SU-DHL-6 (cell line): ENCODE measurements around the gene EPB41L2.

Experiments used
- H2AFZ ChIP-seq: fragments of 200-600 bp; sonication (generic); 2 replicates; pipeline ENCODE4 v1.6.1; 2014; ENCODE audit warnings: low read depth, mild to moderate bottlenecking, moderate library complexity, mixed read lengths, antibody characterized with exemption, low read length; ENCODE audit not compliant: severe bottlenecking
- H3F3A ChIP-seq: fragments of 200-600 bp; shearing (Covaris generic); 2 replicates; pipeline ENCODE4 v1.6.0; 2016; ENCODE audit warnings: antibody characterized with exemption, mild to moderate bottlenecking; ENCODE audit not compliant: insufficient read depth
- H3K27ac ChIP-seq: fragments of 200-600 bp; sonication (generic); 2 replicates; pipeline ENCODE4 v1.5.1; 2016; ENCODE audit warnings: low read depth, mild to moderate bottlenecking, low read length, moderate library complexity, mixed read lengths
- H3K27me3 ChIP-seq: fragments of 200-600 bp; sonication (generic), shearing (Covaris generic); 2 replicates; pipeline ENCODE4 v1.6.0; 2014; ENCODE audit warnings: mild to moderate bottlenecking, low read length
- H3K36me3 ChIP-seq: fragments of 200-600 bp; sonication (generic); 2 replicates; pipeline ENCODE4 v1.6.1; 2014; ENCODE audit warnings: mild to moderate bottlenecking, low read length, mixed read lengths
- H3K4me2 ChIP-seq: fragments of 300-600, 200-600 bp; shearing (Covaris generic), sonication (generic); 2 replicates; pipeline ENCODE4 v1.6.0; 2014; ENCODE audit warnings: low read length, low read depth, mild to moderate bottlenecking; ENCODE audit not compliant: poor library complexity, severe bottlenecking
- H3K4me3 ChIP-seq: fragments of 200-600 bp; sonication (generic); 2 replicates; pipeline ENCODE4 v1.5.1; 2014; ENCODE audit warnings: antibody characterized with exemption, low read length, mild to moderate bottlenecking, mixed read lengths; ENCODE audit not compliant: insufficient read depth, poor library complexity, severe bottlenecking
- H3K79me2 ChIP-seq: fragments of 200-600 bp; sonication (generic); 2 replicates; pipeline ENCODE4 v1.6.1; 2014; ENCODE audit warnings: mild to moderate bottlenecking, low read length, moderate library complexity; ENCODE audit not compliant: insufficient read depth
- H3K9ac ChIP-seq: fragments of 200-600 bp; sonication (generic); 2 replicates; pipeline ENCODE4 v1.7.0; 2014; ENCODE audit warnings: mild to moderate bottlenecking, low read length
- H3K9me2 ChIP-seq: fragments of 200-600 bp; sonication (generic); replicated peaks from 2 replicates; pipeline ENCODE4 v1.6.1; 2014; ENCODE audit warnings: low read length; ENCODE audit not compliant: insufficient read depth
- H3K9me3 ChIP-seq: fragments of 200-600 bp; sonication (generic); 2 replicates; pipeline ENCODE4 v1.6.1; 2014; ENCODE audit warnings: low read length, mixed read lengths; ENCODE audit not compliant: insufficient read depth
- H4K20me1 ChIP-seq: fragments of 200-600 bp; sonication (generic); 2 replicates; pipeline ENCODE4 v1.6.1; 2014; ENCODE audit warnings: low read depth, mild to moderate bottlenecking, antibody characterized with exemption, low read length, moderate library complexity, mixed read lengths
- CTCF ChIP-seq: fragments of 200-600 bp; sonication (generic); IDR thresholded peaks from one replicate; pipeline ENCODE4 v1.5.1; 2017; ENCODE audit warnings: antibody characterized with exemption, mild to moderate bottlenecking, low read length, moderate library complexity; ENCODE audit not compliant: insufficient read depth, poor library complexity, severe bottlenecking
- EZH2phosphoT487 ChIP-seq: fragments of 200-600 bp; sonication (generic), shearing (Covaris generic); conservative IDR thresholded peaks from 2 replicates; pipeline ENCODE4 v1.6.1; 2018; ENCODE audit warnings: mild to moderate bottlenecking, antibody characterized with exemption, low read length, moderate library complexity, mixed read lengths

EPB41L2 gene

GRCh38 chr6:130928158-130928912 lies 134.7 kb downstream of the EPB41L2 start:
- TF ChIP-seq CTCF (no peak), EZH2phosphoT487 (no peak)
- Histone ChIP-seq H3K4me3 (no peak overlapping the region), H3K9me2 (no peaks in the 10 kb centered on the region), H3K9ac (no peak overlapping the region), H3K27me3 (no peaks in the 10 kb centered on the region), H3K9me3 (no peaks in the 10 kb centered on the region), H3K36me3 (no peaks in the 10 kb centered on the region), H3K4me2 (no peak overlapping the region), H3K79me2 (no peaks in the 10 kb centered on the region), H2AFZ (no peak overlapping the region), H4K20me1 (no peaks in the 10 kb centered on the region), H3K27ac (no peak overlapping the region), H3F3A (no peaks in the 10 kb centered on the region)

GRCh38 chr6:130927305-130927704 lies 135.7 kb downstream of the EPB41L2 start:
- H3K27me3 ChIP-seq: no peaks in the 10 kb centered on the region
- no peaks in the 10 kb centered on the region for H4K20me1 ChIP-seq
- no peak for TF ChIP-seq EZH2phosphoT487
- H3K9ac ChIP-seq: no peak overlapping the region
- H3F3A ChIP-seq: no peaks in the 10 kb centered on the region
- no peak overlapping the region for H3K4me3 ChIP-seq
- H3K27ac ChIP-seq: no peak overlapping the region
- no peaks in the 10 kb centered on the region for H3K9me2 ChIP-seq
- H3K4me2 ChIP-seq: no peak overlapping the region
- H2AFZ ChIP-seq: no peak overlapping the region
- H3K36me3 ChIP-seq: no peaks in the 10 kb centered on the region
- H3K9me3 ChIP-seq: no peaks in the 10 kb centered on the region
- H3K79me2 ChIP-seq: no peaks in the 10 kb centered on the region

- no peak overlapping the region for H3K4me3 ChIP-seq
- H2AFZ ChIP-seq: no peak overlapping the region
- no peaks in the 10 kb centered on the region for H4K20me1 ChIP-seq
- no peaks in the 10 kb centered on the region for H3K9me3 ChIP-seq
- H3K4me2 ChIP-seq: no peak overlapping the region
- no peak overlapping the region for H3K9ac ChIP-seq
- no peaks in the 10 kb centered on the region for H3K79me2 ChIP-seq
- no peaks in the 10 kb centered on the region for H3K9me2 ChIP-seq
- H3F3A ChIP-seq: no peaks in the 10 kb centered on the region
- no peaks in the 10 kb centered on the region for H3K36me3 ChIP-seq
- H3K27ac ChIP-seq: no peak overlapping the region
- no peak for TF ChIP-seq CTCF
- no peak for TF ChIP-seq EZH2phosphoT487
- no peaks in the 10 kb centered on the region for H3K27me3 ChIP-seq
Observed at GRCh38 chr6:130923350-130923749, 139.7 kb downstream of the EPB41L2 start.

- Histone ChIP-seq H3K36me3 (no peaks in the 10 kb centered on the region), H3K27ac (no peak overlapping the region), H3K27me3 (no peaks in the 10 kb centered on the region), H3K9me3 (no peaks in the 10 kb centered on the region), H3K9me2 (no peaks in the 10 kb centered on the region), H3K9ac (no peak overlapping the region), H3K79me2 (no peaks in the 10 kb centered on the region), H4K20me1 (no peaks in the 10 kb centered on the region), H2AFZ (no peak overlapping the region), H3F3A (no peaks in the 10 kb centered on the region), H3K4me2 (no peak overlapping the region), H3K4me3 (no peak overlapping the region)
- no peak for TF ChIP-seq EZH2phosphoT487
- TF ChIP-seq CTCF: no peak
Observed at GRCh38 chr6:130922922-130923321, 140.1 kb downstream of the EPB41L2 start.
